HG03066 (cell line): ENCODE results near the gene CYP2R1.
A peak's percentile ranks its signal among the peaks of the same experiment; 100 is the strongest.

ENCODE experiments used
- ATAC-seq: cut with Tn5 transposase; IDR thresholded peaks from one replicate; pipeline ENCODE4 v1.9.1; 2021; ENCODE audit warnings: low read depth; ENCODE audit not compliant: unreplicated experiment

CYP2R1 gene, protein sequence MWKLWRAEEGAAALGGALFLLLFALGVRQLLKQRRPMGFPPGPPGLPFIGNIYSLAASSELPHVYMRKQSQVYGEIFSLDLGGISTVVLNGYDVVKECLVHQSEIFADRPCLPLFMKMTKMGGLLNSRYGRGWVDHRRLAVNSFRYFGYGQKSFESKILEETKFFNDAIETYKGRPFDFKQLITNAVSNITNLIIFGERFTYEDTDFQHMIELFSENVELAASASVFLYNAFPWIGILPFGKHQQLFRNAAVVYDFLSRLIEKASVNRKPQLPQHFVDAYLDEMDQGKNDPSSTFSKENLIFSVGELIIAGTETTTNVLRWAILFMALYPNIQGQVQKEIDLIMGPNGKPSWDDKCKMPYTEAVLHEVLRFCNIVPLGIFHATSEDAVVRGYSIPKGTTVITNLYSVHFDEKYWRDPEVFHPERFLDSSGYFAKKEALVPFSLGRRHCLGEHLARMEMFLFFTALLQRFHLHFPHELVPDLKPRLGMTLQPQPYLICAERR

DNA sequence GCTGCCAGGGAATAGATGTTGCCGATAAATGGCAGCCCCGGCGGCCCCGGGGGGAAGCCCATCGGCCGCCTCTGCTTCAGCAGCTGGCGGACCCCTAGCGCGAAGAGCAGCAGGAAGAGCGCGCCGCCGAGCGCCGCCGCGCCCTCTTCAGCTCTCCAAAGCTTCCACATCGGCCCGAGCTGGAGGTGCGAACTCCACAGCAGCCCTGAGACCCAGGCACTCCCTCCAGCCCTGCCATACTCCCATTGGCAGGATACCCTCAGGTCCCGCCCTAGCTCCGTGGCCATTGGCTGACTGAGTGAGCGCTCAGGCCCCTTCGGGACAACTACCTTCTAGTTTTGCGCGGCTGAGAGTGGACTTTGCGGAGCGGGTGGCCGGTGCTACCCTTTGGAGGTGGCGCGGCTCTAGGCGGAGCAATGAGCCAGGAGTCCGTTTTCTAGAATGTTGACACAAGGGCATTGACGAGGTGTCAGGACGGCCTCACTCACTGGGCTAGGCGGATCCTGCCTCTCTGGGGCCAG lies at the start of gene CYP2R1:
CYP2R1 (minus strand) TSS at position 196 of the 521 bp plus-strand sequence; CDS start at position 170, 26 bp downstream.
- peak; percentile 95 for ATAC-seq

DNA sequence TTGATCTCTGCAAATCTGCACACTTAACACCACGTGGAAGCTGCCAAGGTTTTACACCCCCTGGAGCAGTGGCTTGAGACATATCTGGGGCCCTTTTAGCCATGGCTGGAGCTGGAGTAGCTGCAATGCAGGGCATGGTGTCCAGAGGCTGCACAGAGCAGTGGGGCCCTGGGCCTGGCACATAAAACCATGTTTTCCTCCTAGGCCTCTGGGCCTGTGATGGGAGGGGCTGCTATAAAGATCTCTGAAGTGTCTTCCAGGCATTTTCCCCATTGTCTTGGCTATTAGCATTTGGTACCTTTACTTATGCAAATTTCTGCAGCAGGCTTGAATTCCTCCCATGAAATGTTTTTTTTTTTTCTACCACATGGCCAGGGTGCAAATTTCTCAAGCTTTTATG lies 46.9 kb upstream of the CYP2R1 start:
- ATAC-seq: no peak

DNA sequence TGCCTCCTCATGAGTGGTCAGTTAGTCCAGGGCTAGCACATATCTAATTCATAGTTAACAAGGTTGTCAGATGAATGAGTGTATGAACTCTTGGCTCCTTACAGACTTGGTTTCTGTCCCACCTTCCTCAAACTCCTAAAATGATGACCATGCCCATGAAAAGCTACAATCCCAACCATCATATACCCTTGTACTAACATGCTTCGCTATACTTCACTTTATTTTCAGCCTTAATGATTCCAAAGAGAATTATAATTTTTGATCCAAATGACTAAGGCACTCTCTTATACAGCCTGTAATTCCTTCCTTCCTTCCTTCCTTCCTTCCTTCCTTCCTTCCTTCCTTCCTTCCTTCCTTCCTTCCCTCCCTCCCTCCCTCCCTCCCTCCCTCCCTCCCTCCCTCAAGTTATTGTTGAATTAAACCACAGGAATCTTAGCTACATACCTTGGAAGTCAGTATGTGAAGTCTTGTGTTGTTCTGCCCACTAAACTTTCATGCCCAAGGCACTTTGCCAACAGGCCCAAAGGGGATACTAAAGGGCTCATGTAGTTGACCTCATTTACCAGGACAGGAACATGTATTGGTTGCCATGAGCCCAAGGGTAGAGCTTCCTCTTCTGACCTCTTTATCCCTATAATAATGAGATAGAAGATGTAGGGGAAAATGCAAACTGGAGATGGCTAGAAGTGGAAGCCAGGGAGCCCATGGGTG lies 42.8 kb upstream of the CYP2R1 start:
- ATAC-seq: no peak

DNA sequence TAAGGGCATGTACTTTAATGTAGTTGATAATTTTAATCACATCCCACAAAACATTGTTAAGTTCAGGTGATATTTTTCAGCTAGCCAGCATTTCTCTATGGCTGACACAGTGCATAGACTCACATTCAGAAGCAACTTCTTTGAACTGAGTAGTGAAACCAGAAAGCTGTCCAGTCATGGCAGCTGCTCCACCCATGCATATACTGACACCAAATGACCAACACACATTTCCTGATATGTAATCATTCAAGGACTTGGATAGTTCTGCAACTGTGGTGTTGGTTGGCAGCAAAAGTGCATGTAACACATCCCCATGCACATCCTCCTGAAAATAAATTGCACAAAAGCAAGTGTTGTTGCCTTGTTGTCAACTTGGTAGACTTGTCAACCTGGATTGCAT lies 40.4 kb upstream of the CYP2R1 start:
- ATAC-seq: no peak

DNA sequence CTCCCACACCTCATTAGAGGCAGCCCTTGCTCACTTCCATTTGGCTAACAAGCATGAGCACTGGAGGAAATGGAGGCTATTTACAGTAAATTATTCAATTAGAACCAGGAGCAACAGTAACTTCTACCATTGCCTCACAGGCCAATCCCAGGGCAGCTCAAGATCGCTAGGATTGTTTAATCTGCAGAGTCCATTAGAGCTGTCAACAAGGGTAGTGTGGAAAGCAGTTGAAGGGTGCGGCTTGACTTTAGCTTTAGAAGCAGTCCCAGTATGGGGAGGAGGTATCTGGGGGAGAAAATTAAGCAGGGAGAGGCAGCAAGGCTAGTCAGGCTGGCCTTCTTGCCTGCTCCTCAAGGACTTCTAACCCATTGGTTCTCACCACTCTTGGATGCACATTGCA lies 38.3 kb upstream of the CYP2R1 start:
- ATAC-seq: no peak

DNA sequence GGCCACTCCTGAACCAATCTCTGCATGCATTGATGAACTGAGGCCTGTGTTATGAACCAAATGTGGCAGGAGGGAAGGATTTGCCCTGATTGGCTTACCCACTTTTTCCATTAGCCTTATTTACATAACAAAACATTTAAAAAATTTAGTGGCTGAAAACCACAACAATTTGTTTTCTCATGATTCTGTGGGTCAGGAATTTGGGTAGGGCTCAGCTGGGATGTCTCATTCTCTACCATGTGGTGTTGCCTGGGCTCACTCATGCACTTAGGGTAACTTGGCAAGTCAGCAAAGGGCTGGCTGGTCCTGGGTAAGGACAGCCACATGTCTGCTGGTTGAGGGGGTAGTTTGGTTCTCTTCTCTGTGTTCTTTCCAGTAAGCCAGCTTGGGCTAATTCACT lies 35.1 kb upstream of the CYP2R1 start:
- ATAC-seq: no peak

DNA sequence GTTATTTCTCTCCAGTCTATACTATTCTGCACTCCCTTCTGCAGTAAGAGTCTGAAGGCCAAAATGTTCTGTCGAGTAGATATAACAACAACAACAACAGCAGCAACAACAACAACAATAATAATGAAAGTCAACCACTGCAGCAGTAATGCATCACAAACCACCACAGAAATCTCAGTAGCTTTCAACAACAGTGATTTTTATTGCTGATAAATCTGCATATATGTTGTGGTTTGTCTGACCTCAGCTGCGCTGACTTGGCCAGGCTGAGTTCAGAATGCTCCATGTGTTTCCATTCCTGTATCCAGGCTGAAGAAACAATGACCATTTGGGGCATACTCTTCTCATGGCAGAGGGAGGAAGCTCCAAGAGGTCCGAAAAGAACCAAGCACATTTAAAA lies 32.3 kb upstream of the CYP2R1 start:
- ATAC-seq: no peak

DNA sequence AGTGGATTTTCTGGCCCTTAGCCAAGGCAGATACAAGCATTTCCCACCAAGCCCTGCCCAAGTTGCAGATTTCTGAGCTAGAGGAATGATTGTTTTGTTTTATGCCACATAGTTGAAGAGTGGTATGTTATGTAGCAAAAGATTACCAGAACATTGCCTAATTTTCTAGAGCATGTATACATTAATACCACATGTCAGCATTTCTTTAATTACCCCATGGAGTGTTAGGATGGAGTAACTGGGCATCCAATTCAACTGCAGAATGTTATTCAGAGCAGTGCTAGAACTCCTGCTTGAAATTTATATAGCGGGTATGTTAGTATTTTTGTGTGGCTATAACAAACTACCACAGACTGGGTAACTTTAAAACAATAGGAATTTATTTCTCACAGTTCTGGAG lies 24.4 kb upstream of the CYP2R1 start:
- ATAC-seq: no peak

DNA sequence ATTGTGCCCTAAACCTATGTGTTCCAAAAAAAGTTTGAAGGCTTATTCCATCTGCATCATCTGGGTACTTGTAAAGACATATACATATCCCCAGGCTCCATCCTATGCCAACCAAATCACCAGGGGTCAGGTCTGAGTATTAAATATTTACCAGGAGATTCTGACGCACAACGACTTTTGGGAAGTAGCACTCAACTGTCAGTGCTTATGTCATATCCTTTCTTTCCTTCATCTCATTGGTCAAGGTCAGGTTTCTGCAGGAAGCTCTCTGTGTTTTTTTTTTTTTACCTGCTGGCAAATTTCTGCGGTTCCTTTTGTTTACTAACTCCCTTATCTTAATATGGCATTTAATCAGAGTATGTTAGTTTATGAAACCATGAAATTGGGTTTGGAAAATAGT lies 22.5 kb upstream of the CYP2R1 start:
- ATAC-seq: no peak

DNA sequence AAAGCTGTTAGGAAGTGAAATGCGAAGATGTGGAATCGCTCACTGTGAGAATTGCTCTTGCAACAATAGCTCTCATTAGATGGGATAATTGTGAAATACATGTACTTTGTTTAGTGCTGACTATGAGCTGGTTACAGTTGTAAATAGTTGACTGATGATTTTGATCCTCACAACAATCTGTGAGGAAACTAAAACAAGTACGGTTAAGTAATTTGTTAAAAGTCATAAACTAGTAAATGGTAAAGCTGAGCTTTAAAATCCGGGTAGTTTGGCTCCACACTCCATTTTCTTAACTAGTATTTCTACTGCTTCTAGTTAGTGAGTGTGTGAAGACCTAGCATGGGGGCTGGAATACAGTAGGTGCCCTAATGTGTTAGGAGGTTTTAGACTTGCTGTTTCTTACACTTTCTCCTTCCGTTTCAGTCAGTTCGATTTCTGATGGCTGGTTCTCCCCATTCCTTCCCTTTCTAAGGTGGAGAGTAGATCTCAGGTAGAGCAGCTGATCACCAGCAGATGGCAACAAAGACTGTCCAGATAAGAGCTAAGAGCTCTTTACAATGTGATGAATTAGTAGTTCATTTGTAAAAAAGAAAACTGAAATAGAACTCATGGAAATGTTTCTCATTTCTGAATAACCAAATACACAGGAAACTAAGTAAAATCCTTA lies 16.3 kb upstream of the CYP2R1 start:
- ATAC-seq: no peak

DNA sequence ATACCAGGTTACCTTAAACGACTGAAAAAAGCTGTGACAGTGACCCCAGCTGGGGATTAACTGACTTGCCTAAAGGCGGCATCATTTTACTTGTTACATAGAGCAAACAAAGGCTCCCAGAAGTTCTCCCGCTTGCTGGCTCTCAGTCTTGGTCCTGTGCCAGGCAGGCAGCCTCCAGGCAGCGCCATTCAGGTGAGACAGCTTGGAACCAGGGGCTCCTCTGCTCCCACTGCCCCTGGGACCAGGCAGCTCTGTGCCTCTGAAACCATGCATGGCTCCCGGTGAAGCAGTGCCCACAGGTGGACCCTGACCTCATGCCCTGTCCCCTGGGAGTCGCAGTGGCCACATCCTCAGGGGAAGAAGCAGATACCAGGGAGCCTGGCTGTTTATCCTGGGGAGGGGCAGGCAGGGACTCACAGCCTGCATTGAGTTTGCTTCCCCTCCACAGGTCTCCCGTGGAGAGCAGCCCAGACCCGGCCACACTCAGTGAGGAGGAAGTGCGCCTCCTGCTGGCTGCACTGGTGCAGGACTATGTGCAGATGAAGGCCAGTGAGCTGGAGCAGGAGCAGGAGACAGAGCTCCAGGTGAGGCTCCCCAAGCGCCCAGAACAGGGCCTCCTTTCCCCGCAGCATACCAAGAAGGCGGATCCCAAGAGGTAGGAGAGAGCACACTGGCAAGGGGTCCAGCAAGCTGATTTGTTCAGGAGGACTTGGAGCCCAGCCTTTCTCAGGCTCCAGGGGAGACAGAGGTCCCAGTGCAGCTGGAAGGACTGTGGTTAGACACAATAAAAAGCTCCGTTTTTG lies 15.6 kb upstream of the CYP2R1 start:
- peak; percentile 39 for ATAC-seq

DNA sequence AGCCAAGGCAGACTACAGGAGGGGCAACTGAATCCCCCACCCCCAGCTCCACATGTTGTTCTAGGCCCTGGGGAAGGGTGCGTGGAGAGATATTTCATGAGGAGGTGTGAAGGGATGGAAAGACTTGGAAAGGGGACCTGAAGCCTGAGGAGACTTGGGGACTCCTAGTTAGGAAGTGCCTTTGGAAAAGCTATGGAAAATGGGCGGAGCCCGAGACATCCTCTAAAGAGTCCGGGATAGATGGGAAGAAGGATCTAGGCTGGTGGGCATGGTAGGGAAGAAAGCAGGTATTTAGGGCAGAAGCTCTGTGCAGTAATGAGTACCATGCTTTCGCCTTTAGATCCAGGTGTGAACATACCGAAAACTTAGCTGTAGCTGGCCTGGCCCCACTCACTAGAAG lies 15.0 kb upstream of the CYP2R1 start:
- no peak for ATAC-seq

DNA sequence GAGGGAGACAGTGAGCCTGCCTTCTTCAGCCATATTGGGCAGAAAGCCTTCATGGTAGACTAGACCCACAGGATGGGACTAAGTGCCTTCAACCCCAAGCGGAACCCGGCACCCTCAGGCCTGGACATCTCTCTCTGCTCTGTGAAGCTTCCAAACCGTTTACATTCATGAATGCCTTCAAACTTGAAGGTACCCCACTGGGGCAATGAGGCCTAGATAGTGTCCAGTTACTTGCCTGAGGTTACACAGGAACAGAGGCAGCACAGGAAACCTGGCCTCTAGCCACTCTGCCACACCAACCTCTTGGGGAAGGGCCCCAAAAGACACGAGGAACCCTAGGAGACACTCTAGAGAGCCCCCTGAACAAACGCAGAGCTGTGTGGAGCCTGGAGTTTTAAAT lies 14.5 kb upstream of the CYP2R1 start:
- no peak for ATAC-seq

DNA sequence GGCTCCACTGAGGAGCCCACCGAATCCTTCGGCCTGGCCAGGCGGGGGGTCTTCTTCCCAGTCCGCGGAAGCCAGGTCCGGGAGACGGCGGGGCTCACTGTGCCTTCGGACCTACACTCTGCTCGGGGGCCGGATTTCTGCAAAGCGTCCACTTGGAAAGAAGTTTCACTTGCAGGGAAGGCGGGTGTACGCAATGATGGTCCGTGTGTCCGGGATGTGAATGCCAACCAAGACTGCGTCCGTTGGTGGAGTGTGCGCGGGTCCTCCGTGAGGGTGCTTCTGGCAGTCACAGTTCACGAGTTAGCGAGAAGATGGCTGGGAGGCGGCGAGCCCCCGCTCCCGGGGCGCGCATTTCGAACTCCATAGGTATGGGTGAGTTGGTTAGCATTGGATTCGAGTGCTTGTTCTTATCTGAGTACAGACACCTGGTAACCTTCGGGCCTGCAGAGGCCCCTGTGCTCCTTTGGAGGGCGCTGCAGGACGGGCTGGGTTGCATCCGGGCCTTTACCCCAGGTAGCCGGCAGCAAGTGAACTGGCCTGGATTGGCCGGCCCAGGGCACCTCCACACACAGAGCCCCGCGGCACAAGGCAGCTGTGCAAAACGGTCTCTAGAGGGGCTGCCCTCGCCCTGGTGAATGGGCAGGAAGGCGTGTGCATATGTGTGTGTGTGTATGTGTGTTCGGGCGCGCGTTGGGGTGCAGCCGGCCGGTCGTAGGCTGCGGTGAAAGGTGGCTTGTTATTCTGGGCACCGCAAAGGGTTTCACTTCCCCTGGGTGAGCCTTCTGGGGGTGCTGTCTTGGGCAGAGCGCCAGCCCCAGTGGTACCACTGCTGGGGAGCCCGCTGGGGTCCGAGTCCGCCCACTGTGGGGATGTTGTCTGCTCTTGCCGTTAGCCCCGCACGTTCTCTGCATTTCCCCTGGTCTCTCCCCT lies 13.3 kb upstream of the CYP2R1 start:
- peak; percentile 53 for ATAC-seq

DNA sequence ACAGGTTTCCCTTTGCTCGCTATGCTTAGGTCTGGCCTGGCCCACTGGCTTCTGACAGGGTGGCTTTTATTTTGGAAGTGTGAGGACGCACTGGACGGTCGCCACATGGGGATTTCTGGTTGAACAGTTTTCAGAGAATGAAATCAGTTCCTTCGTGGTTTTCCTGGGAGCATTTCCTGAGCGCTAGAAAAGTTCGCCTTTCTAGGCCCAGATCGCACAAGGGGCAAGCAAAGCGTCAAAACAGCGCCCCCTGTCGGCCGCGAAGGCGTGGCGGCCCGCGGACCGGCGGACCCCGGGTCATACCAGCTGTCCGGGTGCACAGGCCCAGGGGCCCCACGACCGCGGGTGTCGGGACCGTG lies 12.7 kb upstream of the CYP2R1 start:
- ATAC-seq: peak; percentile 46

DNA sequence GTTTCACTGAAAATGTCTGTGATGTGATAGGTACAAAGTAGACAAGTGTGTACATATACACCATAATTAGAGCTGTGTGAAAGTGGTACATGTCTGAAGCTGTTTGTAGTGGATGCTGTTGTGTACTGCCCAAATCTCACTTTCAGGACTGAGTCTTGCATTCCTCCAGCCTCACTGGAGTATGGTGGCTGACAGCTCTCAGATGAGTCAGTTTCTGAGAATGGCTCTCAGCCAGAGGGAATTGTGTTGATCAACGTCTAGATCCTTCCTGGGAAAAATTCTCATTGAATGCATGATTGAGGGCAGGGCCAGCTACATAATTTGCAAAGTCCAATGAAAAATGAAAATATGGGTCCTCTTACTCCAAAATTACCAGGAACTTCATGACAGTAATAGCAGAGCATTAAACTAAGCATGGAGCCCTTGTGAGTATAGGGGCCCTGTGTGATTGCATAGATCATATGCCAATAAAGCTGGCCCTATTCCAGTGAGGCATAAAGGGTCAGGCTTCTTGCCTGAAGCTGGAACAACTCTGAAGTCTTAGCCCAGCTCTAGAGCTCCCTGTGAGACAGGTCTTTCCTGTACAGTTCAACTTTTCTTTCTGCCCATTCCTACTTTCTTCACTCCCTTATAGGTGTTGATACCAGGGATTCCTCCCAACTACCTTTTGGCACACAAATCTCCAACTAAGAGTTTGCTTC lies 10.8 kb upstream of the CYP2R1 start:
- ATAC-seq: no peak

DNA sequence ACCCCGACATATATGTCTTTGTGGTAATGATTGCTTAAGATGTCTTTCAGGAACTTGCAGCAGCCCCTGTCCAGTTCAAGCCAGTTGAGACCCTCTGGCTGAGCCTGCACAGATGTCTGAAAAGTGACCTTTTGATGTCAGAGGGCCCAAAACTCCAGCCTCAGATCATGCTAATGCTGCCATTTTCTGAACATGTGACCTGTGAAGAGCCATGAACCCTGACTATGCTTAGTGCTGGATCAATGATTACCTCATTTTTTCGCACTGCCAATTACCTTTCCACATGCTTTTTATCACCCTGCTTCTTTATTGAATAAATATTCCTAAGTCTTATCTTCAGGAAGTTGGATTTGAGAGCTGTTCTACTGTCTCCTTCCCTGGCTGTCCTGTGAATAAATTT lies 6.9 kb upstream of the CYP2R1 start:
- ATAC-seq: no peak

DNA sequence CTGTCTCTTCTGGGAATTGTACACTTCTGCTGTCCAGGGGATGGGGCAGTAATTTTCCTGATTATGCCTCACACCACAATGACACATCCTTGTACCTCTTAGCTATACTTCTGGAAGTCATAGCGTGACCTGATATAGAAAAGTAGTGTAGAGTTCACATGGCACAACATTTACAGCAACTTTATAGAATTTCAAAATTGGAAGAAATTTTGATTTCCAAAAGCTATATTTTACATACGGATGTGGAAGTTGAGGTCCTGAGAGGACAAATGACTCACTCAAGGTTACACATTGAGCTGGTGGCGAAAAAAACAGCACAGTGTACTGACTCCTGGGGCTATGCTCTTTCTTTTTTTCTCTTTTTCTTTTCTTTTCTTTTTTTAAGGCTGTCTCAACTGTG lies 6.3 kb upstream of the CYP2R1 start:
- ATAC-seq: no peak
